ENCODE results near the gene RPL28. TPM values are rescaled to one million over a fixed set of nuclear protein-coding genes. Genes with fewer than 3 reads are reported as not detected.
"Not testable (repeated sequence)": the region's sequence is repeated elsewhere in the genome, so short reads cannot be mapped to it uniquely, and the experiment has no call there.

The RPL28 gene
- total RNA-seq, 1 donor from 2014 or later: 1,790 TPM

- Mint-ChIP-seq H3K9me3 (peaks cover 9% of the 10 kb centered on the region), H3K27me3 (ENCODE audit: low read depth) (peaks cover 11% of the 10 kb centered on the region), H3K27ac (peak overlapping the region; percentile 97), H3K4me3 (peak overlapping the region; percentile 88), H3K36me3 (peaks cover 18% of the 10 kb centered on the region), H3K4me1 (peaks cover 20% of the 10 kb centered on the region)
- DNase-seq (ENCODE audit: low spot score in 2 of 2, unreplicated experiment in 2 of 2): peak; percentile 97 to 98
- TF ChIP-seq CTCF (IDR thresholded peaks at IDR 0.05; ENCODE audit: unreplicated experiment): peak; percentile 2
Observed at GRCh38 chr19:55407800-55408532, 22.2 kb downstream of the RPL28 start.

- Mint-ChIP-seq H3K9me3 (peaks cover 9% of the 10 kb centered on the region), H3K4me1 (peaks cover 20% of the 10 kb centered on the region), H3K4me3 (peak overlapping the region; percentile 88), H3K27ac (peak overlapping the region; percentile 97), H3K36me3 (peaks cover 14% of the 10 kb centered on the region), H3K27me3 (ENCODE audit: low read depth) (peaks cover 14% of the 10 kb centered on the region)
- no peak for DNase-seq (ENCODE audit: low spot score in 2 of 2, unreplicated experiment in 2 of 2)
- no peak for TF ChIP-seq CTCF (IDR thresholded peaks at IDR 0.05; ENCODE audit: unreplicated experiment)
Observed at GRCh38 chr19:55408533-55408872, 22.8 kb downstream of the RPL28 start.

- Mint-ChIP-seq H3K27ac (peak overlapping the region; percentile 77), H3K27me3 (ENCODE audit: low read depth) (peaks cover 14% of the 10 kb centered on the region), H3K4me1 (peaks cover 20% of the 10 kb centered on the region)
- H3K9me3 Mint-ChIP-seq; DNase-seq (ENCODE audit: low spot score in 2 of 2, unreplicated experiment in 2 of 2); H3K36me3 Mint-ChIP-seq; H3K4me3 Mint-ChIP-seq: not testable (repeated sequence)
Observed at GRCh38 chr19:55409179-55409578, 23.4 kb downstream of the RPL28 start.

- Mint-ChIP-seq H3K4me3 (no peak overlapping the region), H3K36me3 (peaks cover 10% of the 10 kb centered on the region), H3K27ac (no peak overlapping the region), H3K27me3 (ENCODE audit: low read depth) (peaks cover 15% of the 10 kb centered on the region), H3K9me3 (peaks cover 9% of the 10 kb centered on the region), H3K4me1 (peaks cover 20% of the 10 kb centered on the region)
- TF ChIP-seq CTCF (IDR thresholded peaks at IDR 0.05; ENCODE audit: unreplicated experiment): no peak
- DNase-seq (ENCODE audit: low spot score in 2 of 2, unreplicated experiment in 2 of 2): no peak
Observed at GRCh38 chr19:55410168-55410567, 24.4 kb downstream of the RPL28 start.

- no peak overlapping the region for H3K4me3 Mint-ChIP-seq
- no peaks in the 10 kb centered on the region for H3K36me3 Mint-ChIP-seq
- peak; percentile 38 to 71 for DNase-seq (ENCODE audit: low spot score in 2 of 2, unreplicated experiment in 2 of 2)
- TF ChIP-seq CTCF (IDR thresholded peaks at IDR 0.05; ENCODE audit: unreplicated experiment): peak; percentile 47
- no peaks in the 10 kb centered on the region for H3K4me1 Mint-ChIP-seq
- no peak overlapping the region for H3K27ac Mint-ChIP-seq
- peaks cover 27% of the 10 kb centered on the region for H3K27me3 Mint-ChIP-seq (ENCODE audit: low read depth)
- no peaks in the 10 kb centered on the region for H3K9me3 Mint-ChIP-seq
Observed at GRCh38 chr19:55418185-55418584, 32.5 kb downstream of the RPL28 start.

- peaks cover 32% of the 10 kb centered on the region for H3K27me3 Mint-ChIP-seq (ENCODE audit: low read depth)
- H3K36me3 Mint-ChIP-seq: no peaks in the 10 kb centered on the region
- no peaks in the 10 kb centered on the region for H3K4me1 Mint-ChIP-seq
- no peak for TF ChIP-seq CTCF (IDR thresholded peaks at IDR 0.05; ENCODE audit: unreplicated experiment)
- no peak overlapping the region for H3K27ac Mint-ChIP-seq
- H3K4me3 Mint-ChIP-seq: no peak overlapping the region
- no peak for DNase-seq (ENCODE audit: low spot score in 2 of 2, unreplicated experiment in 2 of 2)
- H3K9me3 Mint-ChIP-seq: no peaks in the 10 kb centered on the region
Observed at GRCh38 chr19:55419103-55419502, 33.4 kb downstream of the RPL28 start.
